ENCODE results near the gene INTS14.
A peak's percentile ranks its signal among the peaks of the same experiment; 100 is the strongest.
"Not testable (repeated sequence)": the region's sequence is repeated elsewhere in the genome, so short reads cannot be mapped to it uniquely, and the experiment has no call there.

Gene INTS14

DNA sequence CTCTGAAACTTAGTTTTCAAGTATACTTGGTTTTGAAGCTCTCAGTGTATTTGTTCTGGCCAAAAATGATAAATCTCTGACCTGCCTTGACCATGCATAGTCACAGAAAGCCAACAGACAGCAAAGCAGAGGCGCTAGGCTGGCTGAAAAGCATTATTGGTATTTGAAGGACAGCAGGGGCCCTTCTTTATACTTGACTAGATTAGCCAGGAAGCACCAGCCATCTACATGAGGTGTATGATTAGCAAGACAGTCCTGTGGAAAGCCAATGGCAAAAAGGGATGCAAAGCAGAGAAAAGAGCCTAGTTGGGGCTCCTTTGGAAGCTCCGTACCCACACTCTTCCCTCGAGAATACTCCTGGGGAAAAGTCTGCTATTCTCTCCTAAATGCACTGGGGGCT, 18.6 kb upstream of the INTS14 start:
- DNase-seq: no peak

DNA sequence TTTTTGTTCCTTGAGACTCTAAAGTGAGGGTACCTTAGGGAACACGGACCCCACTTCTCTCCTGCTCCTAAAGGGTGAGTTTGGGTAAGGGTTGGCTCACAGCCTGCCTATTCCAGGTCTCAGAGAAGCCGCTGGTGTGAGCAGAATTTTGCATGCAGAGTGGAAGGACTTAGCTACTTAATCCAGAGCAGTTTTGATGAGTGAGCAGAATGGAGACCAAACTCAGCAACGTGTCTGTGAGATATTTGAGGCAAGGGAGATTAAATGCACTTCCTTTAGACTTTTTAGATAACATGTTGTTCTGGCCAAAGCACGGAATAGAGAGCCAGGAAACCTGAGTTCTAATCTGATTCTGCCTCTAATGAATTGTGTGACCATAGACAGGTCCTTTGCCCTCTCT, 15.9 kb upstream of the INTS14 start:
- no peak for DNase-seq

DNA sequence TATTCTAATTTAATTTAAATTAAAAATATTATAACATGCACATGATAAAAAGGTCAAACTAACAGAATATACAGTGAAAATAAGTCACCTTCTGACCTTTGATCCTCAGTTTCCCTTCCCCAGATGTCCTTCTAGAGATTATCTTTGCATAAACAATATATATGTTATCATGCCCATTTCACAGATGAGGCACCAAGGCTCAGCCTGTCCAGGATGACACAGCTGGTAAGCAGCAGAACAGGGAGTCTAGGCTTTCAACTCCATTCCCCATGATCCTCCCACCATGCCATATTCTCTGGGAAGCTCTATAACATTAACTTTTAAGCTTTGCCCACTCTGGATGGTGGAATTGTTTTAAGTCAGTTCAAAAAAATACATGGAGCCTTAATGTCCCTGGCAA, 12.2 kb upstream of the INTS14 start:
- DNase-seq: no peak

DNA sequence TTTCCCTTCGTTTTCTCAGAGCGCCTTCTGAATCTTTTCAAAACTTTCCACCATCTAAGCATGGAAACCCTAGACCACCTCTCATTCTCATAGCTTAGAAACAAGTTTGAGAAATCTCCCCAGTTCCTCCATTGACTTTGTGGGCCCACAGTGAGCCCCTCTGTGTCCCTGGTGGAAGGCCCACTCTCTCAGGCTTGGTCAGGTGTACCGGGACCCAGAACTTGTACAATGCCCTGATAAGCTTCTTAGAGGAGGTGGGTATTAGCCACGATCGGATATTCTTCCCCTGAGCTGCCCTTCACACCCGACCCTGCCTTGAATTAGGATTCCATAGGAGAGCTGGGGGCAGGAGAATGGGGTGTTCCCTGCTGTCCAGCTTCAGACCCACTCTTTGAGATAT, 10.7 kb upstream of the INTS14 start, which contains the start of gene SLC24A1:
TSS of gene SLC24A1 (plus strand) at position 301 of the 400 bp plus-strand sequence. CDS start 2,143 bp downstream, outside the sequence.
- DNase-seq: no peak

DNA sequence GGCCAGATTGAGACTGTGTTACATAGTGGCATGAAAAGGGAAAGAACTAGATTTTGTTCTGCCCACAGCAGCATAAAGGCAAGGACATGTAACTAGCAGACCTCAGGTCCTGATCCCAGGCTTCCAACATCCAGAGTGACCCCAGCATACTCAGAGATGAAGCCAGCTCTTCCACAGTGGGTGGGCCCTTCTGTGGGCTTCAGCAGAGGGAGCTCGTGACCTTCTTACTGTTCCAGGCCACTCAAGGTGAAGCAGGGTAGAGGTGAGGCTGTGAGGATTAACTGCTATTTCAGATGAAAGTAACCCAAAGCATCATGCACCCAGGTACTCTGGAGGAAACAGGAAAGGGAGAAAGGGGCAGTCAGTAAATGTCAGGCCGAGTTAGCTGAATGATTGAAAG, 9.9 kb upstream of the INTS14 start:
- no peak for DNase-seq

DNA sequence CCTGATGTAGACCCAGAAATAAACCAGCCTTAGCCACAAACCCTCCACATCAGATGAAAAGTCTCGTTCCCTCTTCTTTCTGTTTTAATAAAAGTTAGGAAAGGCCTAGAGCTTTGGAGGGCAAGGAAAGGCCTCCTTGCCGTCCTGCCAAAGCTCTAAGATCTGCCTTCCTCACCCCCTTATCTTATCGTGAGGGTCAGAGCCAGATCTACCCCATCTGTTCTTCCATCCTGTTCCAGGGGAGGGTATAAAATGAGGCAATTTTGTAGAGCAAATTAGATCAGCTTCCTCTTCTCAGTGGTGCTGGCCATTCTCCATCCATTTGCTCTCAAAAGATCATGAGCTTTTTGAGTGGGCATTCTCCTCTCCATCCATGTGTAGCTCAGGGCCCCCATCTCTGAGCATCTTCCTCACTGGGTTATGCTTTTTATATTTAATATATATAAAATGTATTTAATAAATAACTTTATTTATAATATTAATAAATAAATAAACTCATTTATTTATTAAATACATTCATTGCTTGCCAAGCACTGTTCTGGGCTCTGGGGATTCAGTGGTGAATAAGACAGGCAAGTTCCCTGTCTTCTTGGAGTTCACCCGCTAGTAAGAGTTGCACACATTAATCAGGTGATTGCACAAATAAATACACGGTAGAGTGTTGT, 8.8 kb upstream of the INTS14 start:
- no peak for DNase-seq

DNA sequence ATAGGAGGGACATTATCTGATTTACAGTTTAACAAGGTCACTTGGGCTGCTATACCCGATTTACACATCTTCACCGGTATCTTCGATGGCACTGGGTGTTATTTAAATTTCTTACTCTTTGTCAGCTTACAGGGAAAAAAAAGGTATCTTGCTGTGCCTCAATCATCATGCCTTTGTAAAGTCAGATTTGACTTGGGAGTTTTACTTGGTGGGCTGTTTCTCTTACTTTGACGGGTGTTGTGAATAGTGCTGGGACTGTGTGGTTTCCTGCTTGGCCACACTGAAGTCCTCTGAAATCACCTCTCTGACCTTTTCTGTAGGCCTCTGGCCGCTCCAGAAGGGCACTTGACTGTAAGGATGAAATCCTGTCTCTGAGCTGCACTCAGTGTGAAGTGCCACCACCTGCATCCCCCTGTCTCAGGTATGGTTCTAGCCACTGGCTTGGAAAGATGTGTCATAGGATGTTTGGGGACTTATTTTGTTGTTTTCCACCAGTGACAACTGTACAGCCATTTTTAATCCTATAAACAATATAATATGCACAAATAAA, 7.7 kb upstream of the INTS14 start:
- DNase-seq: no peak

DNA sequence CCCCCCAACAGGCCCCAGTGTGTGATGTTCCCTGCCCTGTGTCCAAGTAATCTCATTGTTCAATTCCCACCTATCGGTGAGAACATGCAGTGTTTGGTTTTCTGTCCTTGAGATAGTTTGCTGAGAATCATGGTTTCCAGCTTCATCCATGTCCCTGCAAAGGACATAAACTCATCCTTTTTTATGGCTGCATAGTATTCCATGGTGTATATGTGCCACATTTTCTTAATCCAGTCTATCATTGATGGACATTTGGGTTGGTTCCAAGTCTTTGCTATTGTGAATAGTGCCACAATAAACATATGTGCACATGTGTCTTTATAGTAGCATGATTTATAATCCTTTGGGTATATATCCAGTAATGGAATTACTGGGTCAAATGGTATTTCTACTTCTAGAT, 5.0 kb upstream of the INTS14 start:
- DNase-seq: not testable (repeated sequence)

DNA sequence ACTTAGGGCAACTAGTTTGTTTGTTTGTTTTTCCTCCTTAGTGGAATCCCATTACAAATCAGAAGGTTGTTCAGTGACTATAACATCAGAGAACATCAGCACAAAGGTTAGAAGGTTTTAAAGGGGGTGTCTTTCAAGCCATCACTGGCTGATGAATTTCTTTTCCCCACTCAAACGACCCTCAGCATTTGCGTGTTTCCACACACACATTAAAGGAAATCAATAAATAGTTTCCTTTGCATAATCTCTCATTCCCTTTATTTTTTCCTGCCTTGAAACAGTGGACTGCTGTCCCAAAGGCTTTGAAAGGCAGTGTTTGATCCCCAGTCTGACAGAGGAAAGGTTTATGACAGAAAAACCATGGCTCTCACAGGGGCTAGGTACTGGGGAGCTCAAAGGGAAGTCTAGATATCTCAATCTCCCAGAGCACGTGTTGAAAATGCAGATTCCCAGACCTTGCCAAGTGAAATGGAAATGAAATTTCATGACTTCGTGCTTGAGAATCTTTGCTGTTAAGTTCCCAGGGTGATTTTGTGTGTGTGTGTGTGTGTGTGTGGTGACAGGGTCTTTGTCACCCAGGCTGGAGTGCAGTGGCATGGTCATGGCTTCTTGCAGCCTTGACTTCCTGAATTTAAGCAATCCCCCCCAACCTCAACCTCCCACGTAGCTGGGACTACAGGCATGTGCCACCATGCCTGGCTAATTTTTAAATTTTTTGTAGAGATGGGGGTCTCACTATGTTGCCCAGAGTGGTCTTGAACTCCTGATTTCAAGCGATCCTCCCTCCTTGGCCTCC, 2.2 kb upstream of the INTS14 start:
- no peak for DNase-seq

DNA sequence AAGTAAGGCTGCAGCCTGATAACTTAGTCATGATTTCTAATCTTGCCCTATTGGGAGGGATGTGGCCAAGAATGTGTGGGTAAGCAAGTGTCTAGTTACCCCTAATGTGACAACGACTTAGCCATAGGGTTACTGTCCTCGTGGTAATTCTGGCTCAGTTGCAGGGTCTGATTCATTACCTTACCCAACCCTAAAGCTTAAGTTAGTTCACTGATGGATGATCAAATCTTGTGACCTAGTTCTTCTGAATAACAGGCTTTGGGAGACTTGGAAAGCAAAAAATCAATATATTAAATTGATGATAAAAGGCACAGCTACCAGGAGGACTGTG, 1.6 kb upstream of the INTS14 start:
- no peak for DNase-seq

DNA sequence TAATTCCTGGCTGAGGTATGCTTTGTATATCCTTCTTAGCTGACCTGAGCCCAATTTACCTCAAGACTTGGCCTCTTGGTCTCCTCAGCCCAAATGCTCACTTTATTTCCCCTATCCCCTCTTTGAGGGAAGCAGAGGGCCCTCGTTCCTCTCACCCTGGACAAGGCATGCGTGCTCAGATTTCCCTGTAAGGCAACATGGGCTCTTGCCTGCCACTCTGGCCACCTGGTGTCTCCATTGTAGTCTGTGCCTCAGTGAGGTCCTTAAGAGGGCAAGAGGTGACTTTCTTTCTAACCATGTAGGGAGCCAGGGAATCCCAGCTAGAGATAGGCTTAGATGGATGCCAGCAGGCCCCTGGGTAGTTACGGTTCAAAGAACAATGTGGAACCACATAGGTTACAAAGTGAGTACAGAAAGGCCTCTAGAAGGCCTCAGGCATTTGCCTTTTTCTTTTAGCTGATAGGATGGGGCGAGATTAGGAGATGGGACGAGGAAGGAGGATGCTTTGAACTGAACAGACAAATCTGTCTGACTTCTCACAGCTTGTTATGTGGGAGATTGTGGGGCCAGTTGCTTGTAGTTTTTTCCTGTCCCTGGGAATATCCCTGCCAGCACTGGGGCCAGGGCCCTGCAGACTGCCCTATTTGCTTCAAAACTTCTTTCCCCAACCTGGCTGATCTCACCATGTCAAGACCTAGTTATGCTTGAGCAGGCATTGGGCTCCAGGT, 1.1 kb upstream of the INTS14 start:
- no peak for DNase-seq

DNA sequence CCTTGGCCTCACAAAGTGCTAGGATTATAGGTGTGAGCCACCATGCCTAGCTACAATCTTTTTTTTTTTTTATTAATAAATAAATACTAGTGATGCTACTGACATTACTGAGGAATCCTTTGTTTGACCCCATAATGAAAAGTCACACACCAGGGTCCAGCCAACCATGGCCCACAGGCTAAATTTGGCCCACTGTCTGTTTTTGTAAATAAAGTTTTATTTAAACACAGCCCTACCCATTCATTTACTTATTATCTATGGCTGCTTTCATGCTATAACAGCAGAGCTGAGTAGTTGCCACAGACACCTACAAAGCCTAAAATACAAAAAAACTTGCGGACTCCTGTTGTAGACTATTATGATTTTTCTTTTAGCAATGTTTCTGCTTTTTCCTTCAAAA, 7.4 kb downstream of the INTS14 start:
- no peak for DNase-seq

DNA sequence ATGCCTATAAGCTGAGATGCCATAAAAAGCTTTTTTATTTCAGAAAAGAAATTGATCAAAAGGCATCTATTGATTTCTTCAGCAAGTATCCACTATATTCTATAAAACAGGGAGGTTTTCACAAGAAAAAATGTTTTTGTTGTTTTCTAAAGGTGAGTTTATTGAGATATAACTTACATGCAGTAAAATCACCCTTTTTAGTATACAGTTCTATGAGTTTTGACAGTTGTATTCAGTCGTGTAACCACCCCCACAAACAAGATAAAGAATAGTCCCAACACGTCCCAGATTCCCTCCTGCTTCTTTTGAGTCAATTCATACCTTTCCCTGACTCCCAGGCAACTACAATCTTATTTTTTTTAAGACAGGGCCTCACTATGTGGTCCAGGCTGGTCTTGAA, 7.8 kb downstream of the INTS14 start:
- no peak for DNase-seq

DNA sequence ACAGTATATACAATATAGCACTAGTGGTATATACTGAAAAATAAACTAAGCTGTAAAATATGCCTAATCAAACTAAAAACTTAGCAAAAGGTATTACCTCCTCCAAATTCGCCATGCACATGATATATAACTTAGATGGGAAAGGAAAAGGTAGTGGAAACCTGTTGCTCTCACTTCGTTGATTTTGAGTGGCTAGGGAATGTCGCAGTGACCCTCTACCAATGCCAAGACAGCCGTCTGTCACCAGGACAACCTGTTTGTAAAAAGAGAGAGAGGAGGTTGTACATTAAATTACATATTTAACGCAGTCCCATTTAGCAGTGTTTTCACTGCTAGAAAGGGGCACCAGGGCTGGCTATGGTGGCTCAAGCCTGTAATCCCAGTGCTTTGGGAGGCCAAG, 11.3 kb downstream of the INTS14 start:
- DNase-seq: no peak

DNA sequence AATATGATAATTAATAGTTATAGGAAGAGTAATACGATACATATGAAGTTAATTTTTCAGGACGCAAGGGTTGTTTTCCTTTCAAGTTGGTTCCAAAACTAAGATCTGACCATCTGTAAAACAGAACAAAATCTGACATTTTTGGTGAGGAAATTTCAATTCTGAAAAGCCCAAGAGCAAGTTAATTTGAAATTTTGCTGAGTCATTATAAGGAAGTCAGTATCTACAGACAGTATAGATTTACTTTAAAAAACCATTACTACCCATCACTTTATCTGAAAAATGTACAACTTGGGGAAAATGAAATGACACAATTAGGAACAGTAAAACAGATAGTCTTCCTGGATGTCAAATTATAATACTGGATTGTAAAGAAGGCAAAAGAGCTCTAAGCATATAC, 12.5 kb downstream of the INTS14 start:
- no peak for DNase-seq

DNA sequence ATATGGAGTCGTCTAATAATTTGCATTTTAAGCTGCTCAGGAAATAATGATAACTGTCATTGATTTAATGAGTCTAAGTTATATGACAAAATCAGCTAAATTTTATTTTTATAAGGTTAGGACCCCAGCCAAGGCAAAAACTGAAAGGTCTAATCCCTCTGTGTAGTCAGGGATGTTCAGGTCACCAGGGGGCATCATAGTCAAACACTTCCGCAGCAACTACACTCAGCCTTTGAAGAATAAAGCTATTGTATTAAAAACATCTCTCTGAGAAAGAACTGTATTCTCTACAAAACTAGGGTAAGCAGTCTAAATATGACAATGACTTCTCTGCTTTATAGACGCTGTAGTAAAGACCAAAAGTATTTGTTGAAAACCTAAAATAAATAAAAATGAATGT, 15.0 kb downstream of the INTS14 start:
- DNase-seq: peak; percentile 30

DNA sequence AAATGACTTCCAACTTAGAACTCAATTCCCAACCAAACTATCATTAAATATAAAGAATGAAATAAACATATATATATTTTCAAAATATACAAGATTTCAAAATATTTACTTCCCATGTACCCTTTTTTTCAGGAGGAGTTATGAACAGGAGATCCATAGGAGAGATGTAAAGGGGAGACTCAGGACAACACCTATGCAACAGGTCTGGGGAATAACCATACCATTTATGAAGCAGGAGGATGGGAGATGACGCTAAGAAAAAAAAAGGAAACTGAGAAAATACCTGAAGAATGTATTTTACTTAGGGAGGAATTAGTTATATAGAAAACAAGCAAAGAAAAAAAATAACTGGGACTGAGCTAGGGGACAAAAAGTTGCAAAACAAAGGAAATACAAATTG, 23.8 kb downstream of the INTS14 start:
- DNase-seq: no peak

DNA sequence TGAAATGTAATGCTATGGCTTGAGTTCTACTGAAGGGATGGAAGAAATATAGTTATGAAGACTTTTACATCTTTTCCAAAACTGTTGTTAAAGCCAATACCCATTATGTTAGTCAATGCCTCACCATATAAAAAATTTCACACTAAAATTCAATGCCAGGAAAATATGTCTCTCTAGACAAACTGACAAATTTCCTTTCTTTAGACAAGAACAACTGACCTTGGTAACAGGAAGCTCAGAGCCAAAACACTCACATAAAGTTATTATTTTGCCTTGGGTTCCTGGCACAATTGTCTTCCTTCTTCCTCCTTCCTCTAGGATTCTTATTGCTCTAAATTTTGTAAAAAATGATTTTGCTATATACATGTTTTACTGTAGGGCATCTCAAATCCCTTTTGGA, 26.7 kb downstream of the INTS14 start:
- no peak for DNase-seq

DNA sequence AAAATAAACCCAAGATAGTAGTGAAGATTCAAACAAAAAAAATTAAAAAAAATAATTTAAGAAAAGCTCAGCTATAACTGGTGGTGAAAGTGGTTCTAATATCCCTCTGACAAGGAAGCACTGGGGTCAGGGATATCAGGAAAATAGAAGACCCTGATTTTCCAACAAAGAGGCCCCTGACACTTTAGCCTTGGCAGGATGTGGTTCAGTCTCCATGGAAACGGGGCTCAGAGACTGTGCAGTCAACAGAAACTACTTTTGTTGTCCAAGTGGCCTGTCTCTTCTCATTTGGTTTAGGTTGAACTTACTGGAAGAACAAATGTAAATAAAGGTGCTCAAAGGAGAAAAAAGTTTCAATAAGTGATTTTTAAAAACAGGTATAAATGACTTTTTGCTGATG, 27.2 kb downstream of the INTS14 start:
- peak; percentile 81 for DNase-seq

DNA sequence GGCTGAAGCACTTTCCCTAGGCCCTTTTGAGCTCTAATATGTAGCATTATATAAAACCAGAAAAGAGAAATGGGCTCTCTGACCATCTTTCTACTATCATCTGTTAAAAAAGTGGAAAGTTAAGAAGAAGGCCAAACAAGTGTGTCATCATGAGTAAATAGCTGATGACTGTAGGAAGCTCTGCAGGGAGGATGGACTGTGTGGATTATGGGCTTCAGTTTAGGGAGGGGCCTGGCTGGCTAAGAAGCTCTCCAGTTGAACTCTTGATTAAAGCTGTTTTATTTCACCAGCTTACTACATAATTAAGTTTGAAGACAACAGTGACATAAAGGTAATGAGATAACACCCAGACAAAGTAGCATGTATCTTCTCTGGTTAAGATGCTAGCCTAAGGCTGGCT, 30.6 kb downstream of the INTS14 start:
- no peak for DNase-seq

DNA sequence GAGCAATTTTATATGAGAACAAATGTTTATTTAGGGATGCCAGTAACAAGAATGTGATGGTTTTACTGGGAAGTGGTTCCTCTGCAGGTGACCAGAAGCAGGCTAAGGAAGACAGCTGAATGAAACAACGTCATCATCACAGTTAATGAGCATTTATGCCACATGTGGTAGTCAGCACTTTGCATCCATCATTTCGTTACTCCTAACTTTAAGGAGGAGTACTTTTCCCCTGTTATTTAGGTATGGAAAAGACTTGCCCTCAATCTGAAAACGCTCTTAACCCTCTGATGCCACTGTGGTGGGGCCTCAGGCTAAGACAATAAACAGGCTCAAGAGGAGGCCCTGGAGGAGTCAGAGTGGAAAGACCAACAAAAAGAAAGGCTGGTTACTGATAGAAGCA, 31.2 kb downstream of the INTS14 start:
- no peak for DNase-seq

DNA sequence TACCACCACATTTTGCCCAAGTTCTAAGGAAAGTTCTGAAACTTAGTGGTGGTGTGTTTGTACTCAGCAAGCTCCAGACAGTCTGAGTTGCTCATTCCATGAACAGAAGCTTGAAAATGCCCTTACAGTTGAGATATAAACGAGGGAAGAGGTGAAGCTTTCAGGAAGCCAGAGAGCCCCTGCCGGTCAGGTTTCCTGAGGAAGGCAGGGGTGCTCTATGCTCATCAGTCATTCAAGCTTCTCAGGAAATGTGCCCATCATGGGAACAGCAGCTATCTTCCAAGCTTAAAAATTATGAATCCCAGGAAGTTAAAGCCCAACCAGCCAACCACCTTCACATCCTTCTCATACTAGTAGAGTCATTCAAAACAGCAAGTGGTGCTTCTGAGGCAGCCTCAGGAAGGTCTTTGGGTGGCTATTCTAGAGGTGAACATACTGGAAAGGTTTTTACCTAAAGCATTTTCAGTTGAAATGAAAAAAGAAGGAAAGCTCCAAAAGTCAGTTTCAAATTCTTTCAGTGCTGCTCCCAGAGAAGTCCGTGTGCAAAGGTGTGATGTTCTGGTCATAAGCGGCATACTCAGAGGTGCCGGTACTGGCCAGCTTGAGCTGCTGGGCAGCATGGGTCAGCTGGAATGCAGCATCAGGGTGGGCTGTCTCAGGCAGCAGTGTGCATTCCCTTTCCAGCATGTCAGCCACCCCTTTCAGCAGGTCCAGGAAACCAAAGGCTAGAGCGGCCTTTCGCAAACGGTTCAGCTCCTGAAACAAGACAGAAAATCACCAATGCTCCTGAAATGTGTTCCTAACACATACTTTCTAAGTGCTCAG, 31.8 kb downstream of the INTS14 start:
- no peak for DNase-seq

All from CD4-positive, alpha-beta T cell treated with Interleukin-21 for 1 hour (primary cell).